OCI-LY1 (cell line): ENCODE data around the gene MTNR1A.

Experiments
- H2AFZ ChIP-seq: fragments of 200-600 bp; sonication (generic), shearing (Covaris generic); 2 replicates; pipeline ENCODE4 v1.6.0; 2014; ENCODE audit warnings: antibody characterized with exemption, mild to moderate bottlenecking, low read length
- H3F3A ChIP-seq: fragments of 200-600 bp; sonication (generic), shearing (Covaris generic); 2 replicates; pipeline ENCODE4 v1.6.0; 2014; ENCODE audit warnings: mild to moderate bottlenecking, antibody characterized with exemption, low read length, moderate library complexity; ENCODE audit not compliant: insufficient read depth
- H3K27ac ChIP-seq: fragments of 200-600 bp; sonication (generic); 2 replicates; pipeline ENCODE4 v1.5.1; 2014; ENCODE audit warnings: low read length, mixed run types, mild to moderate bottlenecking, low read depth; ENCODE audit not compliant: poor library complexity, severe bottlenecking
- H3K27me3 ChIP-seq: fragments of 200-600 bp; sonication (generic); 2 replicates; pipeline ENCODE4 v1.6.0; 2014; ENCODE audit warnings: antibody characterized with exemption, mild to moderate bottlenecking, low read length, moderate library complexity; ENCODE audit not compliant: insufficient read depth
- H3K36me3 ChIP-seq: fragments of 200-600 bp; sonication (generic); 2 replicates; pipeline ENCODE4 v1.6.1; 2014; ENCODE audit warnings: mild to moderate bottlenecking, antibody characterized with exemption, low read length, moderate library complexity, mixed read lengths; ENCODE audit not compliant: insufficient read depth
- H3K4me1 ChIP-seq: fragments of 200-600 bp; sonication (generic); 2 replicates; pipeline ENCODE4 v1.5.1; 2014; ENCODE audit warnings: mild to moderate bottlenecking, low read length, moderate library complexity; ENCODE audit not compliant: insufficient read depth, severe bottlenecking
- H3K4me2 ChIP-seq: fragments of 200-600 bp; sonication (generic), shearing (Covaris generic); 2 replicates; pipeline ENCODE4 v1.6.1; 2014; ENCODE audit warnings: low read length
- H3K4me3 ChIP-seq: fragments of 200-600 bp; sonication (generic); 2 replicates; pipeline ENCODE4 v1.5.1; 2014; ENCODE audit warnings: low read length, low read depth, mild to moderate bottlenecking, mixed read lengths; ENCODE audit not compliant: poor library complexity, severe bottlenecking
- H3K79me2 ChIP-seq: fragments of 200-600 bp; shearing (Covaris generic); 2 replicates; pipeline ENCODE4 v1.6.1; 2016; ENCODE audit warnings: mixed run types, low read length, mixed read lengths; ENCODE audit not compliant: insufficient read depth
- H3K9ac ChIP-seq: fragments of 200-600 bp; sonication (generic), shearing (Covaris generic); 2 replicates; pipeline ENCODE4 v1.6.1; 2014; ENCODE audit warnings: mild to moderate bottlenecking, low read length, mixed read lengths
- H3K9me2 ChIP-seq: fragments of 200-600 bp; sonication (generic), shearing (Covaris generic); 2 replicates; pipeline ENCODE4 v1.6.1; 2014; ENCODE audit warnings: low read depth, mild to moderate bottlenecking, low read length, mixed read lengths
- H3K9me3 ChIP-seq: fragments of 200-600 bp; shearing (Covaris generic); 2 replicates; pipeline ENCODE4 v1.6.1; 2014; ENCODE audit warnings: low read length, mixed read lengths
- H4K20me1 ChIP-seq: fragments of 200-600 bp; sonication (generic), shearing (Covaris generic); 2 replicates; pipeline ENCODE4 v1.6.0; 2016; ENCODE audit warnings: mild to moderate bottlenecking, low read length; ENCODE audit not compliant: insufficient read depth
- EZH2 ChIP-seq: fragments of 200-600 bp; sonication (generic), shearing (Covaris generic); IDR thresholded peaks from 2 replicates; pipeline ENCODE4 v1.8.0; 2017; ENCODE audit warnings: borderline replicate concordance, mixed run types, mild to moderate bottlenecking, antibody characterized with exemption, low read length, moderate library complexity, mixed read lengths
- TF ChIP-seq, protein P1 (sequence below): fragments of 200-600 bp; sonication (generic), shearing (Covaris generic); IDR thresholded peaks from 2 replicates; pipeline ENCODE4 v1.5.1; 2017; ENCODE audit warnings: mild to moderate bottlenecking, antibody characterized with exemption, low read length, moderate library complexity, mixed read lengths

MTNR1A gene

DNA sequence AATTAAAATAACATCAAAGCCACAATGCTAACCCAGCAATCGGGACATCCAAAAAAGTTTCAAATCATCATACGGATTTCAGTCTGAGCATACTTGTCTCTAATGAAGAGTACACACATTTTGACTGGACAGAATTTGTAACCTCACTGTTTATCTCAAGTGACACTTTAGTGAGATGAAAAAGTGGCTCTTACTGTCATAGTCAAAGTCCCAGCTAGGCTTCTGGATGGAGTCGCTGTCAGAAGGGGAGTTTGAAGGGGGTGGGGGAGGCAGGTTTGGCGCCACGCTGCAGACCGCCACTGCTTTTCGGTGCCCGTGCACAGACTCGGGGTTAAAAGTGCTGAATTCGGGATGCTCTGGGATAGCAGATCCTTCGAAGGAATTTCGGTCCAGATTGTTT, 41.0 kb upstream of the MTNR1A start:
- Histone ChIP-seq H3K9me2 (no peaks in the 10 kb centered on the region), H3K4me2 (no peak overlapping the region), H3K4me3 (no peak overlapping the region), H3K36me3 (no peaks in the 10 kb centered on the region), H3K27ac (no peak overlapping the region), H3K79me2 (no peaks in the 10 kb centered on the region), H3K4me1 (peaks cover 24% of the 10 kb centered on the region), H3K9ac (no peak overlapping the region), H3K27me3 (no peaks in the 10 kb centered on the region), H2AFZ (no peak overlapping the region), H3F3A (no peaks in the 10 kb centered on the region), H4K20me1 (no peaks in the 10 kb centered on the region), H3K9me3 (peaks cover 11% of the 10 kb centered on the region)
- no peak for TF ChIP-seq EZH2
- TF ChIP-seq, protein P1, sequence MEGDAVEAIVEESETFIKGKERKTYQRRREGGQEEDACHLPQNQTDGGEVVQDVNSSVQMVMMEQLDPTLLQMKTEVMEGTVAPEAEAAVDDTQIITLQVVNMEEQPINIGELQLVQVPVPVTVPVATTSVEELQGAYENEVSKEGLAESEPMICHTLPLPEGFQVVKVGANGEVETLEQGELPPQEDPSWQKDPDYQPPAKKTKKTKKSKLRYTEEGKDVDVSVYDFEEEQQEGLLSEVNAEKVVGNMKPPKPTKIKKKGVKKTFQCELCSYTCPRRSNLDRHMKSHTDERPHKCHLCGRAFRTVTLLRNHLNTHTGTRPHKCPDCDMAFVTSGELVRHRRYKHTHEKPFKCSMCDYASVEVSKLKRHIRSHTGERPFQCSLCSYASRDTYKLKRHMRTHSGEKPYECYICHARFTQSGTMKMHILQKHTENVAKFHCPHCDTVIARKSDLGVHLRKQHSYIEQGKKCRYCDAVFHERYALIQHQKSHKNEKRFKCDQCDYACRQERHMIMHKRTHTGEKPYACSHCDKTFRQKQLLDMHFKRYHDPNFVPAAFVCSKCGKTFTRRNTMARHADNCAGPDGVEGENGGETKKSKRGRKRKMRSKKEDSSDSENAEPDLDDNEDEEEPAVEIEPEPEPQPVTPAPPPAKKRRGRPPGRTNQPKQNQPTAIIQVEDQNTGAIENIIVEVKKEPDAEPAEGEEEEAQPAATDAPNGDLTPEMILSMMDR, result no peak

DNA sequence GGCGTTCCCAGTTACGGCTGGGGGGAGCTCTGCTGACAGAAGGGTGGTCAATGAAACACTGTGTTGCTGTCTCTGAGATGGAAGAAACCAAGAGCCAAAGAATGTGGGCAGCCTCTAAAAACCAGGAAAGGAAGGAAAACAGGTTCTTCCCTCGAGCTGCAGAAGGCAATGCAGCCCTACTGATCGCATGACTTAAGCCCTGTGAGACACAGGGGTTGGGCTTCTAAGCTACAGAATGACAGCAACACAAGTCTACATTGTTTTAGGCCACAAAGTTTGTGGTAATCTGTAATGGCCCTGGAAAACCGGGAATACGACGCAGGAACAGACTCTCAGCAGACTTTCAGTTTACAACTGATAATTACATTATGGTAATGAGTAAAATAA, 38.2 kb upstream of the MTNR1A start:
- Histone ChIP-seq H3K27ac (peak overlapping the region; percentile 78), H3K9me3 (peaks cover 11% of the 10 kb centered on the region), H3K79me2 (no peaks in the 10 kb centered on the region), H3K4me2 (no peak overlapping the region), H3K9me2 (no peaks in the 10 kb centered on the region), H3F3A (no peaks in the 10 kb centered on the region), H3K4me1 (peaks cover 34% of the 10 kb centered on the region), H2AFZ (peak overlapping the region; percentile 45; the same call in 1 of the 2 replicates), H3K4me3 (no peak overlapping the region), H3K9ac (no peak overlapping the region), H3K36me3 (no peaks in the 10 kb centered on the region), H4K20me1 (no peaks in the 10 kb centered on the region), H3K27me3 (no peaks in the 10 kb centered on the region)
- no peak for TF ChIP-seq EZH2
- TF ChIP-seq, protein P1, result no peak

DNA sequence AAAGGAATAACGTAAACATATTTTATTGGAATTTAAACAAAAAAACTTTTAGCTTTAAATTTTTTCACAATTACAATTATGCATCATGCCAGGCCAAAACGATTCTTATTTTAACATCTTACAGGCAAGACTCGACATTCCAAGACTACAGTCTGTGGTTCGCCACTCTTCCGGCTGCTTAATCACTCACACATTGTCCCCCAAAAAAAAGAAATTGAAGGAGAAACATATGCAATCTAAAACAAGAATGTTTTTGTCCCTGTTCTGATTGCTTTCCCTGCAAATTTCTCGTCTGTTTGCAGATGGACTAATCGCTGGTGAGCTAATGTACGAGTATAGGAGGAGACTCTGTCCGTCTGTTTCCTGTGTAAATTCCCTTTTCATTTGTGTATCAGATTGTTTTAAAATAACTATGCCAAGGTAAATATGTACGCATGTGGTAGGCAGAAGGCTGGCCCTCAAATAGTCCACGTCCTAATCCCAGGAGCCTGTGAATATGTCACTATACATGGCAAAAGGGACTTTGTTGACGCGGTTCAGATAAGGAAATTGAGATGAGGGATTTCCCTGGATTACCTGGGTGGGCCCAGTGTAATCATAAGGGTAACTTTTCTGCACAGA, 37.7 kb upstream of the MTNR1A start:
- H3K4me2 ChIP-seq, result no peak overlapping the region
- H3K9me3 ChIP-seq, result peaks cover 11% of the 10 kb centered on the region
- peaks cover 34% of the 10 kb centered on the region for H3K4me1 ChIP-seq
- no peaks in the 10 kb centered on the region for H3K36me3 ChIP-seq
- H3K9me2 ChIP-seq, result no peaks in the 10 kb centered on the region
- peak overlapping the region; percentile 45; the same call in 1 of the 2 replicates for H2AFZ ChIP-seq
- H3K27ac ChIP-seq, result peak overlapping the region; percentile 78
- TF ChIP-seq, protein P1, result no peak
- no peak for TF ChIP-seq EZH2
- no peak overlapping the region for H3K9ac ChIP-seq
- no peak overlapping the region for H3K4me3 ChIP-seq
- no peaks in the 10 kb centered on the region for H4K20me1 ChIP-seq
- H3K27me3 ChIP-seq, result no peaks in the 10 kb centered on the region
- no peaks in the 10 kb centered on the region for H3K79me2 ChIP-seq
- H3F3A ChIP-seq, result no peaks in the 10 kb centered on the region
